ENCODE results near the gene RHOA.

The RHOA gene

DNA sequence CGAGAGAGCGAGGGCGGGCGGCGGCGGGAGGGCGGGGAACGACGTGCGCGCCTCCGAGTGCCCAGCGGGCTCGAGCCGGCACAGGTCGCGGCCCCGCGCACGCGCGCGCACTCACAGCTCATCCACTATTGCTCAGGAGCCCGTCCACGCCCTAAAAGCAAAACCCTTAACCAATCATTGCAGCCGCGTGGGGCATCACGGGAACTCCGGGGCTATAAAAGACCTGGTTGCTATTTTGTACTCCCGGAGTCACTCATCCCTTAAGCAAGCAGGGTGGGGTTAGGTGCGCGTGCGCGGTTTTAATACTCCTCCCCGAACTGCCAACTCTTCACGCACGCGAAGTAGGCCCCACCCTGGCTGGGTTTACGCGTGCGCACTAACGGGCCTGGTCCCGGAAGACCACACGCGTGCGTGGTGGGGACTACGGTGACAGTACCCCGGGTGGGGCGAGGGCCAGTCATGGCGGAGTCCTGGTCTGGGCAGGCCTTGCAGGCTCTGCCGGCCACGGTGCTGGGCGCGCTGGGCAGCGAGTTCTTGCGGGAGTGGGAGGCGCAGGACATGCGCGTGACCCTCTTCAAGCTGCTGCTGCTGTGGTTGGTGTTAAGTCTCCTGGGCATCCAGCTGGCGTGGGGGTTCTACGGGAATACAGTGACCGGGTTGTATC, at the start of gene RHOA, which contains the start of gene TCTA:
TSS of gene RHOA (minus strand) at position 9 of the 664 bp plus-strand sequence. CDS start 36,387 bp downstream, outside the sequence.
TSS of gene TCTA (plus strand) at position 456 of the 664 bp plus-strand sequence. CDS start at position 460, 4 bp downstream.
- peak; percentile 99 for DNase-seq (ENCODE audit: low read depth, low spot score)

DNA sequence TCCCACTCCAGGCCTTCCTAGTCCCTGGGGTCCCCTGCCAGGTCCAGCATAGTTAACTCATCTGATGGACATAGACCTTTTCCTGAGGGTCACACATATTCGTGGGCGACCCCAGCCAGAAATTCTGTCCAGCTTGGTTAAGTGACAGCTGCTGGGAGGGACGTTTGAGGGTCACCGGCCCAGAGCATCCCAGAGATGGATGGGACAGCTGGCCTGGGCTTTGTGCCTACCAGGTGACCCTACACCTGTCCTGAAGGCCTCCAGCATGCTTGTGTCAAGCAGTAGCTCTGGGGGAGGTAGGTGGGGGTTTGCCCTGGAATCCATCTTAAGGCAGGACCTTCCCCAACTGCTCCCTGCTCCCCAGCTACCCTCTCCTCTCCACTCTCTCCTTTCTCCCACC, 49.2 kb upstream of the RHOA start:
- DNase-seq (ENCODE audit: low read depth, low spot score) = no peak

DNA sequence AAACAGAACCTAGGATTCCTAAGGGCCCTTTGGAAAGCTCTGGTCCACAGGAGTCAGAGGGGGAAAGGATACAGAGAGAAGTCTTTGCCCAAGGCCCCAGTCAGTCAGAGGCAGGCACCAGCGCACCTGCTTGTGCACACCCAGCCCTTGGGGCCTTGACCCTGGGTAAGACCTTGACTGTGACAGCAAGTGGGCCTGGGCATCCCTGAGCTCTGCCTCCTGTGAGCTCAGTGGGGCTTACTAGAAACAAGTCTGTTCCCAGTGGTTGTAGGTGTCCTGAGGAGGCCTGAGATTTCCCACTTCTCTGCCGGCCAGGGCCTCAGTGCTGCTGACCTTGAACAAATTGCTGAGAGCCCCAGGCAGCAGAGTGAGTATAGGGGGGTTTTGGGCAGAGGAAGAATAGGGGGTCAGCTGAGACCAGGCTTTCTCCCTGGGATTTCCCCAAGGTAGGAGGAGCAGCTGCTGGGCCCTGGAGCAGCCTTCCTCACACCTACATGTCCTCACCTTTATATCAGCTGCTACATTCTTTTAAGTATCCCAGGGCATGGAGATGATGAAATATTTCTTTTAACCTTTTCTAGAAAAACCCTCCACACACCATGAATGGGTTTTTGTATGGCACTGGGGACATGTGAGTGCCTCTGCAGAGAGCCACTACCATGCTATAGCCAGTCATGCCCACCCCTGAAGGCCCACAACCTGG, 48.6 kb upstream of the RHOA start:
- DNase-seq (ENCODE audit: low read depth, low spot score) = no peak

DNA sequence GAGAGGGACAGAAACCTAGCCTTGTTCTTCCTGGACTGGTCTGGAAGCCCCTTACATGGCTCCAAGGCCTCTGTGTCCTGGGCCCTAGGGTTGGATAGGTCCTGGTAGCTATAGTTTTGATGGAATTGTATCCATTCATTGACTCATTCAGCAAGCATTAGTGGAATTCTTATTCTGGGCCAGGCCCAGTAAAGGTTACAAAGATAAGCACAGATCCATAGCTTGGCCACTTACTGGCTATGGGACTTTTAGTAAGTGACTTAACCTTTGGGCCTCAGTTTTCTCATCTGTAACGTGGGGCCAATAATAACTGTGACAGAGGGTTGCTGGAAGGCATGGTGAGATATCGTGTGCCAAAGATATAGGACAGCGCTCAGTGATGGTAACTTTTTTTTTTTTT, 44.7 kb upstream of the RHOA start:
- no peak for DNase-seq (ENCODE audit: low read depth, low spot score)

DNA sequence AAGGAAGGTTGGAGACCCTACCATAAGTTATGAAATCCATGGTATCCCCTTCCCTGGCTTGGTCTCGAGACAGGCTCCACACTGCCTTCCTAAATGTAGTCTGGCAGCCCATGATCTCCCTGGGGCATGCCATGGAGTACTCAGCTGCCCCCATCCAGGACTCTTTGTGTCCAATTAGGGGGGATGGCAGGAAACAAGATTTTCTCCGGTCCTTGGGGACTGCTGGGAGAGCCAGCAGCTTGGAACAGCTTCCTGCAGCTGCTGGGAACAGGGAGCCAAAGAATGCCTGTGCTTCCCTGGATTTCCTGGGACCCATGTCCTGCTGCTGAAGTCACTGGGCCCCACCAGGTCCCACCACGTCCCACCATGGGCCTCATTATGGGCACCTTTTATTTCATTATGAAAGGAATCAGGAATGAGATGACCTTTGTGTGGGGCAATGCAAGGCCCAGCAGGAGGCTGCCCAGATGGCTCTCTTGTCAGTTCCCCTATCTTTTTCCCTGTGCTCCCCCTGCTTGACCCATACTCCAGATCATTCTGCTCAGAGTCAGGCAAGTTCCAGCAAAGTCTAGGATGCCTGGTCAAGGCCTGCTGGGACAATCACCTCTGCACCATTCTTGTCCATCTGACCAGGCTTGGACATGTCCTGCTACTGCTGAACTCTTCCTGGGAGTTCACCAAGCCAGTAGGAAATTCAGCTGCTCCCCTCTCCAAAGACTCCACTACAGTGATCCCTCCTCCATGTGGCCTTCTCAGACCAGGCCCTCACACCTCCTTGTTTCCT, 43.3 kb upstream of the RHOA start:
- no peak for DNase-seq (ENCODE audit: low read depth, low spot score)

DNA sequence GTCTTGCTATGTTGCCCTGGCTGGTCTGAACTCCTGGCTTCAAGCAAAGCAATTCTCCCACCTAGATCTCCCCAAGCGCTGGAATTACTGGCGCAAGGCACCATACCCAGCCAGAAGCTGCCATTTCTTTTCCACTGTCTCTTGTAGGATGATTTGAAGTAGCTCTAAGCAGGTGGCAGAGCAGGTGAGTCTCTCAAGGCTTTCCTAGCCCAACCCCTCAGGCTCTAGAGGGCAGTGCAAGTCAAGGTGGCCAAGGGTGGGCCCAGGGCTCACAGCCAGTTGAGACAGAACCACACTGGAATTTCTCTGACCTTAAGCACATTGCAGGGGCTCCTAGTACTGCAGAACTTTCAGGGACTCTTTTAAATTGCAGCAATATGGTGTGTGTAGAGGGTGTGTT, 42.7 kb upstream of the RHOA start:
- no peak for DNase-seq (ENCODE audit: low read depth, low spot score)

DNA sequence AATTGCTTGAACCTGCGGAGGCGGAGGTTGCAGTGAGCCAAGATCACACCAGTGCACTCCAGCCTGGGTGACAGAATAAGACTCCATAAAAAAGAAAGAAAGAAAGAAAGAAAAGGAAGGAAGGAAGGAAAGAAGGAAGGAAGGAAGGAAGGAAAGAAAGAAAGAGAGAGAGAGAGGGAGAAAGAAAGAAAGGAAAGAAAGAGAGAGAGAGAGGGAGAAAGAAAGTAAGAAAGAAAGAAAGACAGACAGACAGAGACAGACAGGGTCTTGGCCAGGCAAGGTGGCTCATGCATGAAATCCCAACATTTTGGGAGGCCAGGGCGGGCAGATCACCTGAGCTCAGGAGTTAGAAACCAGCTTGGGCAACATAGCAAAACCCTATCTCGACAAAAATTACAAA, 41.8 kb upstream of the RHOA start:
- DNase-seq (ENCODE audit: low read depth, low spot score) = no peak

DNA sequence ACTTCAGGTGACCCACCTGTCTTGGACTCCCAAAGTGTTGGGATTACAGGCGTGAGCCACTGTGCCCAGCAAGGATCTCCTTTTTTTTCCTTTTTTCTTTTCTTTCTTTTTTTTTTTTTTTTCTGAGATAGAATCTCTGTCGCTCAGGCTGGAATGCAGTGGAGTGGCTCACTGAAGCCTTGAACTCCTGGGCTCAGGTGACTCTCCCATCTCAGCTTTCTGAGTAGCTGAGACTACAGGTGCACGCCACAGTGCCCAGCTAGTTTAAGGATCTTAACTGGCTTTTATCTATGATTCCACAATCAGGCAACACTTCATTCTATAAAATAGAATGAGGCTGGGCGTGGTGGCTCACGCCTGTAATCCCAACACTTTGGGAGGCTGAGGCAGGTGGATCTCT, 33.6 kb upstream of the RHOA start:
- DNase-seq (ENCODE audit: low read depth, low spot score) = no peak

DNA sequence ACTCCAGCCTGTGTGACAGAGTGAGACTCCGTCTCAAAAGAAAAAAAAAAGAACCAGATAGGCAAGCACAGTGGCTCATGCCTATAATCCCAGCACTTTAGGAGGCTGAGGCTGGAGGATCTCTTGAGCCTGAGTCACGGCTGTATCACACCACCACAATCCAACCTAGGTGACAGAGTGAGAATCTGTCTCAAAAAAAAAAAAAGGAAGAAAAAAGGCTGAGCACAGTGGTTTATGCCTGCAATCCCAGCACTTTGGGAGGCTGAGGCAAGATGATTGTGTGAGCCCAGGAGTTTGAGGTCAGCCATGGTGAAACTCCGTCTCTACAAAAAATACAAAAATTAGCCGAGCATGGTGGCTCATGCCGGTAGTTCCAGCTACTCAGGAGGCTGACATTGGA, 23.0 kb upstream of the RHOA start:
- DNase-seq (ENCODE audit: low read depth, low spot score) = no peak

DNA sequence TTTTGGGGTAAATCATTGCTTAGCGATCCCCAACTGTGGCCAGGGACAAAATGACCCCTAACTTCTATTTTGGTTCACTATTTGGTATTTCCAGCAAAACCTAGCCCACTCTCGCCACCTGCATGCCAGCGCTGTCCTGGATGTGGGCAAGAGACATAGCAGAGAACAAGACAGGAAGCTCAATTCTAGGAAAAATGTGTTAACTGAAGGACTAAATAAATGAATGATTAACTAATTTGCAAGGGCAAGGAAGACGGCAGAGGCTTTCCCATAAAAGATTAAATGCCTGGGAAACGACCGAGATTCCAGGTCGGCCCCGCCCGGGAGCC, 16.9 kb upstream of the RHOA start:
- DNase-seq (ENCODE audit: low read depth, low spot score) = no peak

DNA sequence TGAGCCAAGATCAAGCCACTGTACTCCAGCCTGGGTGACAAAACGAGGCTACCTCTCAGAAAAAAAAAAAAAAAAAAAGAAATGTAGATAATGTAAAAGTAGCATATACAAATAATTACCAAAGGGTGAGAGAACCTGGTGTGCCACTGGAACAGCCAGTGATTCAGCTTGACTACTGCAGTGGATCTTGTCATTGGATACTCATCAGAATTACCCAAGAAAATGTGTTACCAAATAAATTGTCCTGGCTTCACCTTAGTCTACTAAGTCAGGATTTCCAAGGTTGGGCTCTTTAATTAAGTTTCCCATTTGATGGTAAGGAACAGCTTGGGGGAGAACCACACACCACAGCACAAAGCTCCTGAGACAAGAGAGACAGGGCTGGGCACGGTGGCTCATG, 15.8 kb upstream of the RHOA start:
- DNase-seq (ENCODE audit: low read depth, low spot score) = no peak

DNA sequence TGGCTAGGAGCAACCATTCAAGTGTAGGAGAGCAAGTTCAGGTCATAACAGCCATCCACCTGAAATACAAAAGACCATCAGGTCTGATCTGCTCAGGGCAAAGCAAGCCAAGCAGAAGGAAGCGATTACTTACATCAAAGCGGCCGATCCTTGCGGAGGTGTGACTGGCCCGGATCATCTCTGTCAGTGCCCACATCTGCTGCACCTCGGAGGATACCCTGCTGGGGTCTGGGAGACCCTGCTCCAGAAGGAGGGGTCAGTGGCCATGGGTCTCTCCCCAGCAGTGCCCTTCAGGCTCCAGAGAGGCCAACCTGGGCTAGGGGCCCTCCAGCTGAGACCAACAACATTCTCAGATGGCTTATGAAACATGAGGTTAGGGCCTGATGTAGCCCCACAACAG, 13.0 kb upstream of the RHOA start:
- DNase-seq (ENCODE audit: low read depth, low spot score) = no peak

DNA sequence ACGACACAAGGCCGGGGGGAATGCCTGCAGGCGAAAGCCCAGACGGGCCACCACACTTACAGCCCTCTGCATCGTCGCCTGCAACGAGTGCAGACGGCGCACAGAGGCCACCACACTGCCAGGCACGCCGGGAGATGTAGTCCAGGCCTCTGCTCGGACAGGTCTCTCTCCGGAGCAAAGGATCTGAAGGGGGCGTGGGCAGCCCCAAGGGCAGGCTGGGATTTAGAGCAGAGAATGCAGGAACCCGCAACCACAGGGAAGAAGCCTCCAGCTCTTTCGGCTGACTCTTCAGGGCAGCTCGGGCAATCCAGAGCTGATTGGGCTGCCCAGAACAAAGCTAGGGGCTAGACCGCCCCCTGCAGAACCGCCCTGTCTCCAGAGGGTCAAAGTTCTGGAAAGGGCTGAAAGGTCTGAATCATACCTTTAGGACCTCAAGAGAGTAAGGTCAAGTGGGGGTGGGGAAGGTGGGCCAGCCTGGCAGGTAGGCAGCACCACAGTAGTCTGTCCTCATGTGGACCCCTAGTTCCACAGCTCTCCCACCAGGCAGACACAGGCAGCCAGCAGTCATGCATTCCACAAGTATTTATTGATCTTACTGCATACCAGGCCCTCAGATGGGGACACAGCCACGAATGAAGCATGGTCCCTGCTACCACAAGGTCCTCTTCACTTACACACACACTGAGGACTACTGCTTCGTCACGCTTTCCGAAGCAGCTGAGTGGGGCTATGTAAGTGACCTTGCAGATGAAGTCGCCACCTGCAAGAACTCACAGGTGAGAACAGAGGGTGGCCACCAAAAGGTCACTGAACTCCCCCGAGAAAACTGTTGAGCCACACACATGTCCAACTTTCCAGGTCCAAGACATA, 10.8 kb upstream of the RHOA start, which contains the start of gene AMT:
TSS of gene AMT (minus strand) at position 95 of the 870 bp plus-strand sequence. CDS start at position 72, 23 bp downstream.
- DNase-seq (ENCODE audit: low read depth, low spot score) = no peak

DNA sequence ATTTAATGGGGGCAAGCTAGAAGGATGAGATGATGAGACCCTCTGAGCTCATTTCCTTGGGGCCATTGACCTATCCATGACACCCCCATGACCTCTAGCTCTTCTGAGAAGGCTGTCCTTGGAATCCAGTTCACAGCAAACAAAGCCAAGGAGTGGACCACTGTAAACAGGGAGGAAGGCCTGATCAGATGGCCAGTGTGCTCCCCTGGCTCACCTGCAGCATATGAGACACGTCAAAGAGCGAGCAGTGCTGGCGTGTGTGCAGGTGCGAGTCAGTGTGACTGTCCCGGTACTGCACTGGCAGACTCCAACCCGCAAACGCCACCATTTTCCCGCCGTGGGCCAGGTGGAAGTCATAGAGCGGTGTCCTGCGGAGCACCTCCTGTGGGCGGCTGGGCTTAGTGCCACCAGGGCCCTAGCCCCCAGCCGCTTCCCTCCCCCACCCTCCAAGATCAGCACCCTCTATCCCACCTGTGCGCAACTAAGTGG, 10.2 kb upstream of the RHOA start:
- no peak for DNase-seq (ENCODE audit: low read depth, low spot score)

DNA sequence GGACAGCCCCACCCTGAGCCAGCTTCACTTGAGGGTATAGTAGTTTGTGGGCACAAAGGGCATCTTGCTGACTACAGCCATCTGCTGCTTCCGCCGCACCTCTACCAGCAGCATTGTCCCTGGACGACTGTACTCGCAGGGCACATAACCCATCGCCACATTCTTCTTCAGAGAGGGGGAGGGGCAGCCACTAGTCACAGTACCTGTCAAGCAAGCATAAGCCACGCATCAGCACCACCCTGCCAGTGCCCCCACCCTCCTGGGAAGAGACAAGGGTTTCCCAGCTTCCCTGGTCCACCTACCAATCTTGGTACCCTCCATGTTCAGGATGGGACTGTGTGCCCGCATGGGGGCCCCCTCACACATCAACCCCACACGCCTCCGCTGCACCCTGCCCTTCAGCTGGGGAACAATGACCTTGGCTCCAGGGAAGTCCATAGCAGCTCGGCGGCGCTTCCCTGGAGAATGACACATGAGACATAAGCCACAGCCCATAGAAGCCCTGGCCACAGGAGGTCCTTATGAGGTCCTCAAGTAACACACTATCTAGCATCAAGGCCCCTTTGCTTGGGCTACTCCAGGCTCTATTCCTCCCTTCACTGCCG, 5.8 kb upstream of the RHOA start:
- DNase-seq (ENCODE audit: low read depth, low spot score) = no peak

DNA sequence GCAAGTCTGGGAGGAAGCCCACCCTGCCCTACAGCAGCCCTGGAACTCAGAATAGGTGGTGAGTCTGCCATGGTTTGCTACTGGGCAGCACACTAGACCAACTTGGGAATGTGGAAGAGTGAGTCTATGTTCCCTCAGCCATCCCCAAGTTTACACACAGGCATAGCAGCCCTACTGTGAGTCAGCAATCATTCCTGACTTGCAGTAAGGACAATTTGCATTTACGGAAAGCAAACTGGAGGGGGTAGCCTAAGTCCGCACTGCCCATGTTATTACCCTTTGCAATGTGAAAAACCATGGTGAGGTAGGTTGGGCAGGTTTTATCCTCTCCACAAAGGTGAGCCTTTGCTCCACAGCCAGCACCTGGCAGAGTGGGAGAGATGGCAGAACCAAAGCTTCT, 5.1 kb upstream of the RHOA start:
- no peak for DNase-seq (ENCODE audit: low read depth, low spot score)

DNA sequence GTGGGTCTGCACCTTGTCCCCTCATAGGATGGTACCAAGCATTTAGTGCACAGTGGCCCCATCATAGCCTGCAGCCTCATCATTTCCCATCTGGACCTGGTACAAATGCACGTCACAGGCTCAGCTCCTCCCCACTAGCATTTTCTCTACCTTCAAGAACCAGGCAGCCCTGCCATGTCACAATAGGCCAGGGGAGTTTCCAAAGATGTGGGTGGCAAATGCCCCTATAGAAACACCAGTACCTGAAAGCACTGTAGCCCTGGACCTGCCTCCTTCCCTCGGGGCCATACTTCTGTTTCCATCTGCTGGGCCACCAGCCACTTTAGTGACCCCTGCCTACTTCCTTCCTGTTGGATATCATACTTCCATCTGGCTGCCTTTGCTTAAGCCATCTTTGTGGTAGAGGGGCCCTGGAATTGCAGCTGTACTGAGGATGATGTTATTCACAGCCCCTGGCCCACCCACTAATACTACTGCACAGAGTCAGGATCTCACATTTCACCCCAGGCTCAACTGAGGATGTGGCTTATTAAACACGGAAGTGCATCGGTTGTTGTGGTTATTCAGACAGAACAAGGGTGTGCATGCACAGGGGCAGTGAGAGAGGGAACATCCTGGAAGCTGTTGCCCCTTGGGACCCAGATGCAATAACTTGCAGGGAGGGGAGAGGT, 4.3 kb upstream of the RHOA start:
- DNase-seq (ENCODE audit: low read depth, low spot score) = no peak

DNA sequence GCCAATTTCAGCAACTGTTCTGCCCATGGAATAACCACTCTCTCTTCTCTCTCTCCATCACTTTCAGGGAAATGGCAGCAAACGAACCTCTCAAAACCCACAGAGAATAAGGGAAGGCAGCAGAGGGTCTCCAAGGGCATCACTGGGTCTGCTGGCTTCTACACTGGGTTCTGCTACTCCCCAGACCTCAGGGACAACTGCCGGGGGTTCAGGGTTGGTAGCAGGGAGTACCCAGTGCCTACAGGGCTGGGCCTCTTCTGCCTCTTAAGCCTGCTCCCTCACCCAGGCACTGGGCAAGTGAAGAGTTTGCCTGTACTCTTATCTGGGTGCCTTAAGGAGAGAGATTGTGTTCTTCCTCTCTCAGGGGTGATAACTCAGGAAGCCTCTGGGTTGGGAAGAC, 3.0 kb upstream of the RHOA start:
- DNase-seq (ENCODE audit: low read depth, low spot score) = no peak

DNA sequence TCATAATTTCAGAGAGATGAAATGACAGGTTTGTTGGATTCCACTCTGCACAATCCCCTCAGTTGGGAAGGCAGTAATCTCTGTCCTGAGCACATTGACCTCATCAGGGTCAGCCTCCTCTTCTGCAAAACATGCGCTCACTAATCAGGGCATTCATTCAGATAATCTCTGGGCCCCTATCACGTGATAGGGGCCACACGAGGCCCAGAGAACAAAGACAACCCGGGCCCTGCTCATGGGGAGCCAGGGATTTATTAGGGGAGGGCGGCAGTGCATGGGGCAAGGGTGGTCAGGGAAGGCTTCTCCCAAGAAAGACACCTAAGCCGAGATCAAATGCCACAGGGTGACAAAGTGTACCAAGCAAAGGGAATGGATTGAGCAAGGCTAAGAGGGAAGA, 1.6 kb upstream of the RHOA start:
- DNase-seq (ENCODE audit: low read depth, low spot score) = no peak

DNA sequence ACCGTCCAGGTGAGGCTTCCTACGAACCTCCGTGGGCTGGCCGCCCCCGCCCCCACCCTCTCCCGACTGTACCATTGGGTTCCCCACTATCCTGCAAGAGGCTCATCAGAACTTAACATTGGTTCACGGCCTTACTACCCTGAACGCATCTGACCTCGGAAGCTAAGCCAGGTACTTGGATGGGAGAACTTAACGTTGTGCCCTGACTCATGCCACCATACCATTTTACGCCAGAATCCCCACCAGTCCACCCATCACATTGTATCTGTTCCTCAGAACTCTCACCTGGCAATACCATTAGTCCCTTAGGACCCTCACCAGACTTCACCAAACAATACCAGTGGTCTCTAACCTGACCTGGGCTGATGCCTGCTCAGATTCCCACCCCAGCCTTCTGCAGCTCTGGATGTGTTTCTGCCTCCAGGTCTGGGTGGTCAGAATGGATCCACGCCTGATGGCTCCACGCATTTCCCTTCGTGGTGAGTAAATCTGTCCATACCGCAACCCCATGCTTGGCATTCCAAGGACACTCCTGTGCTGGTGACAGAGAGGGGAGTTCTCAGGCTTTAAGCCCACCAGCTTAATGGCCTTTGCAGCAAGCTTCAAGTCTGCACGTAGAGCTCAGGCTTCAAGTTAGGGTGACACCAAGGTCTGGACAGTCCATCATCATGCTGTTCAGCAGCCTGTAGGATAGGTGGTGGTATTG, 1.0 kb upstream of the RHOA start:
- no peak for DNase-seq (ENCODE audit: low read depth, low spot score)

Measured in brain pericyte (primary cell).